Measurements from ENCODE around the gene SQSTM1. TPM values are rescaled to one million over a fixed set of nuclear protein-coding genes. Genes with fewer than 3 reads are reported as not detected.

SQSTM1 gene
- total and polyA plus RNA-seq, 2 of the 8 experiments (the other 6 are each of a cell fraction or from before 2014, with no cell fraction given) = 78.6 to 110 TPM

DNA sequence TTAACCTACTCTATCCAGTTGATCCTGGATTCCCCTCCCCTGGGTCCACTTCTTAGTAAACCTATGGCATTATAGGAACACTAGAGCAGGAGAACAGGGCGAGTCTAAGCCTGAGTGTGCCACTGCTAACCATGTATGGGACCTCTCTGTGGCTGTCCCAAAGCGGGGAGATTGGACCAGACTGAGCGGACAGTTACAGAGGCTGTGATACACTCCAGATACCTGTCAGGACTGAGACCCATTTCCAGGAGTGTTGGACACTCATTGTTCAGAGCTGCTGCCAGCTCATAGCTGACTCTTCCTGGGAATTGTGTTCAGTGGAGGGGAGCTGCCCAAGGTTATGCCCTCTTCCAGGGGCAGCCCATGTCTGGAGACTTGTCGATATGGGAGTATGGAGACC lies 38.9 kb upstream of the SQSTM1 start:
- Histone ChIP-seq H3K4me1 (replicated peaks in 1 of 4; ENCODE audit: control insufficient read depth in 3 of 4, insufficient read depth in 4 of 4, low read length in 3 of 4) (no peaks in the 10 kb centered on the region), H4K5ac (ENCODE audit: insufficient read length, low read depth, low read length) (no peak overlapping the region), H2AFZ (ENCODE audit: low read length) (no peak overlapping the region), H3K9ac (replicated peaks in 1 of 4; ENCODE audit: extremely low read depth in 1 of 4, low read depth in 3 of 4, low read length in 3 of 4) (no peak overlapping the region), H3K27ac (ENCODE audit: low read depth, low read length) (no peak overlapping the region), H3K56ac (replicated peaks; ENCODE audit: insufficient read length, low read depth, low read length) (no peak overlapping the region), H4K91ac (replicated peaks; ENCODE audit: insufficient read length, low read length) (no peak overlapping the region), H2BK15ac (ENCODE audit: low read length) (no peak overlapping the region), H3K79me1 (ENCODE audit: low read depth, low read length) (no peaks in the 10 kb centered on the region; the same call in 1 of the 2 replicates), H2BK5ac (ENCODE audit: low read depth, low read length) (no peak overlapping the region), H3K36me3 (ENCODE audit: control insufficient read depth in 2 of 4, insufficient read depth in 4 of 4, low read length in 3 of 4) (peaks cover 0 to 9% (median 5%) of the 10 kb centered on the region in 4 experiments; a peak in 3 of 8 replicates), H3K9me3 (ENCODE audit: insufficient read depth in 2 of 2, low read depth in 1 of 2, low read length in 1 of 2) (no peaks in the 10 kb centered on the region), H3K18ac (ENCODE audit: extremely low read depth, low read length) (no peak overlapping the region), H3K4ac (replicated peaks; ENCODE audit: insufficient read length, low read depth, low read length) (no peak overlapping the region), H4K20me1 (replicated peaks in 1 of 2; ENCODE audit: control insufficient read depth in 1 of 2, insufficient read depth in 2 of 2, low read length in 2 of 2) (peaks cover 0 to 2% of the 10 kb centered on the region in 2 experiments), H3K79me2 (ENCODE audit: control insufficient read depth in 1 of 2, insufficient read depth in 2 of 2, low read length in 2 of 2) (no peaks in the 10 kb centered on the region), H2AK5ac (ENCODE audit: low read depth, low read length) (no peak overlapping the region), H3K4me3 (ENCODE audit: extremely low read depth in 1 of 4, insufficient read depth in 2 of 4, low read depth in 3 of 4, low read length in 4 of 4) (no peak overlapping the region), H3K23ac (ENCODE audit: insufficient read length) (no peak overlapping the region), H3K27me3 (replicated peaks in 1 of 4; ENCODE audit: control insufficient read depth in 3 of 4, extremely low read depth in 1 of 4, insufficient read depth in 3 of 4, low read length in 3 of 4) (no peaks in the 10 kb centered on the region), H2BK12ac (ENCODE audit: low read depth, low read length) (no peak overlapping the region), H4K8ac (ENCODE audit: extremely low read depth, insufficient read depth, low read length) (no peak overlapping the region), H2BK20ac (ENCODE audit: low read length) (no peak overlapping the region), H3K4me2 (ENCODE audit: insufficient read depth in 1 of 2, low read depth in 2 of 2, low read length in 2 of 2) (no peak overlapping the region), H3K14ac (ENCODE audit: insufficient read length) (no peak overlapping the region), H3K23me2 (ENCODE audit: low read depth, low read length) (no peaks in the 10 kb centered on the region), H2BK120ac (replicated peaks; ENCODE audit: low read depth, low read length) (no peak overlapping the region)
- no peak for FAIRE-seq
- no peak for TF ChIP-seq JUND (IDR thresholded peaks at IDR 0.05; ENCODE audit: low read length)
- TF ChIP-seq BCL11A (IDR thresholded peaks at IDR 0.05; ENCODE audit: low read depth in 2 of 2, low read length in 2 of 2) = no peak
- TF ChIP-seq CHD2 (IDR thresholded peaks at IDR 0.05; ENCODE audit: low read length) = no peak
- no peak for DNase-seq (ENCODE audit: low read depth in 1 of 2, low spot score in 2 of 2)
- WGBS, 2 experiments (ENCODE audit: extremely low coverage in 1 of 2, insufficient coverage in 1 of 2, insufficient read length in 1 of 2, insufficient replicate concordance in 2 of 2, low coverage in 1 of 2, low lambda C conversion rate in 2 of 2, missing lambda C conversion rate in 1 of 2) = 85% methylated on average over 4 of the region's 4 CpGs; no CpG with 5 or more reads in 1 of the 2 experiments
- ChIA-PET CTCF (ENCODE audit: partially characterized antibody) (interaction anchor here (1.0 to 6.7 kb wide), 4 partner anchors 11 to 20 kb away, joined by 3 to 53 read pairs (median 6); no protein-coding TSS in a partner anchor), POLR2A (ENCODE audit: partially characterized antibody) (interaction anchor here (0.6 to 3.4 kb wide), 7 partner anchors 10 to 1297 kb away, joined by 3 to 15 read pairs (median 4); no protein-coding TSS in a partner anchor)

All from H1 (cell line).